ENCODE results near the gene MCU.

MCU gene

DNA sequence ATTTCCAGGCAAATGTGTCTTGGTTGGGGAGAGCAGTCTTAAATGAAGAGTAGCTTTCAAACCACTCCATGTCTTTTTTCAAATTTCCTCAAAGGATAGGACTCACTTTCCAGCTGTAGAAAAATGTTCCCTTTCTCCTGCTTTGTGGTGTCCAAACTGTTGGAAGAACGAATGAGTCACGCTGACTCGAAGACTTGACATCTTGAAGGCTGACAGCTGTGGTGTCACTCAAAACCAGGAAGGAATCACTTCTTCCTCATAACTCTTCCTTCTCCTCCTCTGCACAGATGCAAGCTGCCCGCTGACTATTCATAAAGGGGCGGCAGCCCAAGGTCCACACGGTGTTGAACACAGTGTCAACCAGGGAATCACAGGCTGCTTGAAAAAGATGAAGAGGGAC is 243.4 kb downstream of the MCU start:
- Histone ChIP-seq H3K4me3 (ENCODE audit: low read depth, low read length) (no peak overlapping the region), H3K36me3 (ENCODE audit: insufficient read depth, low read length) (no peaks in the 10 kb centered on the region), H3K4me1 (ENCODE audit: control insufficient read depth, insufficient read depth, low read length, unreplicated experiment) (peaks cover 10% of the 10 kb centered on the region), H3K27me3 (ENCODE audit: insufficient read depth, low read length) (no peaks in the 10 kb centered on the region), H3K27ac (ENCODE audit: low read depth, low read length) (no peak overlapping the region), H3K79me2 (ENCODE audit: control insufficient read depth, insufficient read depth, low read length, unreplicated experiment) (no peaks in the 10 kb centered on the region), H2AFZ (ENCODE audit: low read length, unreplicated experiment) (no peak overlapping the region)
